SHP77 (cell line): ENCODE measurements around the gene KCNJ14.
A peak's percentile ranks its signal among the peaks of the same experiment; 100 is the strongest.
"Not testable (repeated sequence)": the region's sequence is repeated elsewhere in the genome, so short reads cannot be mapped to it uniquely, and the experiment has no call there.

ENCODE experiments used
- DNase-seq, 2 experiments: peaks; one replicate each; lab custom pipeline; 2025; lab: John Stamatoyannopoulos, UW

The KCNJ14 gene

DNA sequence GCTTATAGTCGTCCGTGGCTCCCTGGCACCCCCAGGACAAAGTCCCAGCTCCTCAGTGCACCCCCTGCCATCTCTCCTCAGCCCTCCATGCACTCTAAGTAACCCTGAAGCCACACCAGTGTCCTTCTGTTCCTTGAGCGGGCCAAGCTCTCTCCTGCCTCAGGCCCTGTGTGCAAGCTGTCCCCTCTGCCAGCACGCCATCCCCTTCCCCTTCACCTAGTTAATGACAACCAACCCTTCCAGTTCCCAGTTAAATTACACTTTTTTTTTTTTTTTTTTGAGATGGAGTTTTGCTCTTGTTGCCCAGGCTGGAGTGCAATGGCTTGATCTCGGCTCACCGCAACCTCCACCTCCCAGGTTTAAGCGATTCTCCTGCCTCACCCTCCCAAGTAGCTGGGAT is 33.1 kb downstream of the KCNJ14 start:
- not testable (repeated sequence) for DNase-seq

DNA sequence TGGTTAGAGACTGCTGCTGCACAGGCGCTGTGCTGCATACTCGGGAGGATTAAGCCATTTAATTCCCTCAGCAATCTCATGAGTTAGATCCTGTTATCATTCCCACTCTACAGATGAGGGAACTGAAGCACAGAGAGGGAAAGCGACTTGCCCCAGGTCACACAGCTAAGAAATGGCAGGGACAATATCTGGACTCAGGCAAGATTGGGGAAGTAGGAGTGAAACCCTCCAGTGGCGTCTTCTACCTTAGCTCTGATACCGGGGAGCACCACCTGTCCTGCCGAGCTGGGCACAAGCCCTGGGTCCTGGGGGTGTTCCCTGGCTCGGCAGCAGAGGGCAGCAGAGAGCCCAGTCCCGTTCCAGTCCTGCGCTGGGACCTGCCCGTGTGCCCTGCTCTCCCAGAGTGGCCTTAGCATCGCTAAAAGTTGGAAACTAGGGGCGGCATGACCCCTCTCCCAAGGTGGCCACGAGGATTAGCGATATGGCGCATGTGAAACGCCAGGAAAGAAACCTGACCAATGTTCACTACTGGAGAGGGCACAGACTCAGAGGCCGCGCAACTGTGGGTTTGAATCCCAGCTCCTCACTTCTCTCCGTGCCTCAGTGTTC is 34.3 kb downstream of the KCNJ14 start:
- peak; percentile 19 to 43 for DNase-seq

DNA sequence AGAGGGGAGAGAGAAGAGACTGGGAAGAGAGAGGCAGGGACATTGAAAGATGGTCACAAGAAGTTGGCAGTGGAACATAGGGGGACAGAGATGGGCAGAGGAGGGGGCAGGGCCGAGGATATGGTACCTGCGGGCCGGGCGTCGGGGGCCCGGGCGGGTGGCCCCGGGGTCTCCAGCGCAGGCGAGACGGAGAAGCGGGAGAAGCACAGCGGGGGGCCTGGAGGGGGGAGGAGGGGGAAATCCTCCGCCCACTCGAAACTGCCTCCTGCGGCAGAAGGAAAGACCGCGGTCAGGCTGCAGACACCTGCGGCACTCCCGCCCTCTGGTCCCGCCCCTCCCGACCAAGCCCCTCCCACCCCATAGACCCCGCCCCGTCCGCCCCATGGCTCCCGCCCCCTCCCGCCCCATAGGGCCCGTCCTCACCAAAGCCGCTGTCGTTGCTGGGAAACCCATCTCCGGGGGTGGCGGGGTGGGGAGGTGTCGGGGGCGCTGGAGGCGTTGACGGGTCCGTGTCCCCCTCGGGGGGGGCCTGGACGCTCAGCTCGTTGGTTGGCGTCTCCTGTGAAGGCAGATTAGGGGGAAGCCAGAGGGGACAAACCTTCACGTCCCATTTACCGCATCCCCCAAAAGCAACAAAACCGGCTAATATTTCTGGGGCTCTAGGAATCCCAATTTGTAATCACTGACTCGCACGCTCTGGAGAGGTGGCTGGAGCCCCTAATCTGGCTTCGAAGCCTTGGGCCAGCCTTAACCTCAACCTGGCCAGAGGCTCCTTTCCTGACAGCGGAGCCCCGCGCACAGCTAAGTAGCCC is 35.8 kb downstream of the KCNJ14 start:
- DNase-seq, result no peak

DNA sequence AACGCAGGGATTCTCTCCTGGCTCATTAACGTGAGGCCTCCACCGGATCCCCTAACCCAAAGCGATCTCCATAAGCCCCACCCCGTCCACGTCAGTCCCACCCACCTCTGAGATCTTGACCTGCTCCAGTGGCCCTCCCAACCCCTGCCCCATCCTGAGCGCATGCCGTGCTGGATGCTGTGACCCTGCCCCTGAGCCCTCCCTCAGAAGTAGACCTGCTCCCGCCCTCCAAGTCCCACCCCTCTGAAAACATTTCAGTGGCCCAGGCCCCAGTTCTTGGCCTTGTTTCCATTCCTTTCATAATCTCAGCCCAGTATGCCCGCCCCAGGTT is 36.4 kb downstream of the KCNJ14 start:
- DNase-seq, result no peak

DNA sequence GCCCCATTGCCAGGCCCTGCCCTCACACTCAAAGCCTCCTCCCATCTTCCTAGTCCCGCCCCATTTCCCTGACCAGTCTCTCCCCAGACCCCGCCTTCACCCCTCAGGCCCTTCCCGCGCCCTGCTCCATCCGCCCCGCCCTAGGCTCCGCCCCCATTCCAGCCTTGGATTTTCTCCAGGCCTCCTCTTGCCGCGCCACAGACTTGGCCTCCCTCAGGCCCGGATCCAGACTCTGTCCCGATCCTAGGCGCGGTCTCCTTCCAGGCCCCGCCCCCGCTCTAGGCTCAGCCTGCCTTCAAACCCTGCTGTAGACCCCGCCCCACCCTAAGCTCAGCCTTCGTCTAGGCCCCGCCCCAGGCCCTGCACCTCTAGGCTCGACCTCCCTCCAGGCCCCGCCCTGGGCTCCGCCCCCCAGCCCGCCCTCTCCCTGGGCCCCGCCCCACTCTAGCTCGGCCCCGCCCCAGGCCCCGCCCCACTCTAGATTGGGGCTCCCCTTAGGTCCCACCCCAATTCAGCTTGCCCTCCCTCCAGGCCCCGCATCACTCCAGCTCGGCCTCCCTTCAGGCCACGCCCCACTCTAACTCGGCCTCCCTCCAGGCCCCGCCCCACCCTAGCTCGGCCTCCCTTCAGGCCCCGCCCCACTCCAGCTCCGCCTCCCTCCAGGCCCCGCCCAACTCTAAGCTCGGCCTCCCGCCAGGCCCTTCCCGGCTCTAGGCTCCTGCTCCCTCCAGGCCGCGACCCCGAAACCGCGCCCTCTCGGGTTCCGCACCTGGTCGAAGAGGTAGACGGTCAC is 37.7 kb downstream of the KCNJ14 start:
- DNase-seq, result peak; percentile 80 to 90

DNA sequence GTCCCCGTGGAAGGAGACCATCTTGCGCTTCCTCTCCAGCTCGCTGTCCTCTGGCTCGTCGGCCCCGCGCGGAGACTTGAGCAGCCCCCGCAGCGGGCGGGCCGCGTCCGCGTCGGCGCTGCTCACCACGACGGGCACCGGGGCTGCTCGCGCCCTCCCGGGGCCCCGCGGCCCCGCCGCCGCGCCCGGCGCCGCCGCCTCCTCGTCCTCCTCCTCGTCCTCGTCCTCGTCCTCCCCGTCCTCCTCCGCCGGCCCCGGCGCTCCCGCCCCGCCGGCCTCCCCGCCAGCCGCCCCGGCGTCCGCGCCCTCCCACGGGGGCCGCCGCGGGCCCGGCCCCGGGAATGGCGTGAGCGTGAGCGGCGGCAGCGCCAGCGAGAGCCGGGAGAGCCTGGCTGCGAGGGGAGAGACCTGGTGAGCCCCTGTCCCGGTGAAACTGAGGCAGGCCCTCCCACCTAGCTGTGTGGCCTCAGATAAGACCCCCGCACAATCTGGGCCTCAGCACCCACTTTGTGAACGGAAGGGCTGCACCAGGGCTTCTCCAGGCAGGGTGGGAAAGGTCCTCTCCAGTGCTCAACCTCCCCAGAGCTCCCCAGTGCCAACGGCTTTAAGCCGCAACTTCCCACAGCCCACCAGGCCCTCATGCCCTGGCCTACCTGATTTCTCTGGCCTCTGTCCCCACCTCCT is 38.5 kb downstream of the KCNJ14 start:
- DNase-seq, result no peak

DNA sequence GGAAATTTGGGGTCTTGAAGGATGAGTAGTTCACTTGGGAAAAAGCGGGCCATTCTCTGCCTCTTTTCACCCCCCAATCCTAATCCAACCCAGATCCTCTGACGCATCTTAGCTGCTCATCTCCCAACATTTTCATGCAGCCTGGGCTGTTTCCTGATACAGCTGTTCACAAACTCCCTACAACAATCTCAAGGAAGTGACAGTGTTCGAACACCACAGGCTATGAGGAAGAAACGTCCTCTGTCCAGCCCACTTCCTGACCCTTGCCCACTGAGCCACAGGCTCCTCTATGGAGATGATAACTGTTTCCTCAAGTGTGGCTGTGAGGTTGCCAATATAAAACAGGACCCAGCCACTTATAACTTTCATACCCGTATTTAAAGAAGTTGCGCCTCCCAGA is 40.0 kb downstream of the KCNJ14 start:
- no peak for DNase-seq

DNA sequence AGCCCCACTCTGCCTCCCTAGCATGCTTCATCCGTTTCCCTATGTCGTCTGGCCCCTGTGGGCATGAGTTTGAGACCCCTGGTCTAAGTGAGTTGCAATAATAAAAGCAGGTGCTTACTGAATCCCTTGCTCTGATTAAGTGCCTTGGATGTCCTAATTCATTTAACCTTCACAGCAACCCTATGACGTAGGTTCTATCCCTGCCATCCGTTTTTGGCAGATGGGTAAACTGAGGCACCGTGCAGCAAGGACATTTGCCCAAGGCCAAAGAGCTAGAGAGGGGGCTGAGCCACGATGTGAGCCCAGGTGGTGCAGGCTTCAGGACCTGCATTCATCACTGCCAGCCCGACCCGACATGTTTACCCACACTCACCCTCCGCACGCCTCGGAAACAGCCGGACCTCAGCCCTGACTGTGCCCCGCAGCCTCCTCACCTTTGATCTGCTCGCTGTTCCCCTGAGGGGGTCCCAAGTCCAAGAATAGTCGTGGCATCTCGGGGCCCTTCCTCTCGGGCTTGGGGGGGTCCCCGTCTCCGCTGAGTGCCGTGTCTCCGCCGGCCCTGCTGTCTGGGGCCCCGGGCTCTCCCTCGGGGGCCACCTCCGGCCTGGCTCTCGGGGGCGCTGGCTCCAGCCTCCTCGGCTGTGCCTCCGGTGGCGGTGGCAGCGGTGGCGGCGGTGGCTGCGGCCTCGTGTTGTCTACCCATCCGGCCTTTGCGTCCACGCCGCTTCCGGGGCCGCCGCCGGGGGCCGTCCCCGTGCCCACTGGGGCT is 41.8 kb downstream of the KCNJ14 start:
- no peak for DNase-seq

DNA sequence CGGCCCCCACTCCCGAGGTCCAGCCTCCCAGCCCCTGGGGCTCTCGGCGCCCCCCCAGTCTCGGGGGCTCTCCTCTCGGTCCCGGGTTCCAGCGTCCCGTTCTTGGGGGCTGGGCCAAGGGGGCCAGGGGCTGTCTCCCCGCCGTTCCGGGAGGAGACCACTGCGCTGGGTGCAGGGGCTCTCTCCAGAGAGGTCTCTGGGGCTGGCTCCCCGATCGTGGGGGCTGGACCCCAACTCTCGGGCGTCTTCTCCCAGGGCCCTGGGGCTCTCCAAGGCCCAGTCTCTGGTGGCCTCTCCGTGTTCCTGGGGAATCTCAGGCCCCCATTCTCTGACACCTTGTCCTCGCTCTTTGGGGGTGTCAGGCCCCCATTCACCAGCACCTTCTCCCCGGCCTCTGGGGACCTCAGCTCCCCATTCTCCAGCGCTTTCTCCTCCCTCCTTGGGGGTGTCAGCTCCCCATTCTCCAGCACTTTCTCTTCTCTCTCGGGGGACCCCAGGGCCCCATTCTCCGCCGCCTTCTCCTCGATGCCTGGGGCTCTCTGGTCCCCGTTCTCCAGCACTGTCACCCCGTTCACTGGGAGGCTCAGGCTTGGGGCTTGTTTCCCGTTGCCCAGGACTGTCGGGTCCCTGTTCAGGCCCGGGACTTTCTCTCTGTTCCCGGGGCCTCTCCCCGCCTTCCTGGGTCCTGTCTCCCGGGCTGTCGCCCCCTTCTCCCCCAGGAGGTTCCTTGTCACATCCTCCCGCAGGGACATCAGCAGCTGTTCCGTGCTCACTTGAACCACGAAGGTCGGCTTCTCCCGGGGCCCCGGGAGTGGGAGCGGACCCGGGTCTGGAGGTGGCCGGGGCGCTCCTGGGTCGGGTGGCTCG is 42.6 kb downstream of the KCNJ14 start:
- no peak for DNase-seq

DNA sequence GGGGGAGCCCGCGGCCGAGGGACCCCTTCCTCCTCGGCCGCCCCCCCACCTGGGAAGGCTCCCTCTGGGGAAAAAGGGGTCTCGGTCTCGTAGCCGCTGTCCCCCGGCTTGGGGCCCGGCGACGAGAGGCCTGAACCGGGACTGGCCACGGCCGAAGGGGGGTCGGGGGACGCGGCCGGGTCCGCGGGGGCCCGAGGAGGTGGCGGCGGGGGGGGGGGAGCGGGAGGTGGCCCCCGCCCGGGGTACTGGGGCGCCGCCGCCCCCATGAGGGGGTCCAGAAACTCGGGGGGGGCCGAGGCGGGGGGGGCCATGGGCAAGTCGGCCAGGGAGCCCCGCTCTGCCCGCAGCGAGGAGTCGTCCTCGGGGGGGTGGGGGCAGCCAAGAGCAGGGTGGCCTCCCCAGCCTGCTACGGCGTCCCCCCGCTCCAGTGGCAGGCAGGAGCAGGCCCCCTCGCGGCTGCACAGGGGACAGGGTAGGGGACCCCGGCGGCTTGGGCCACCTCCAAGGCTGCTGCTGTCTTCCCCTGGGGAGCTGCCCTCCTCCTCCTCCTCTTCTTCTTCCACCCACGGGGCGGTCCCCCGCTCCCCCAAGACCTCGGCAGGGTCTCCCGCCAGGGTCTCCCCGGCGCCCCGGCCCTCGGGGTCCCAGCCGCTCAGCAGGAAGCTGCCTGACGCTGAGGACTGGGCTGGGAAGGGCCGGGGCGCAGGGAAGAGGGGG is 43.4 kb downstream of the KCNJ14 start:
- DNase-seq, result no peak

DNA sequence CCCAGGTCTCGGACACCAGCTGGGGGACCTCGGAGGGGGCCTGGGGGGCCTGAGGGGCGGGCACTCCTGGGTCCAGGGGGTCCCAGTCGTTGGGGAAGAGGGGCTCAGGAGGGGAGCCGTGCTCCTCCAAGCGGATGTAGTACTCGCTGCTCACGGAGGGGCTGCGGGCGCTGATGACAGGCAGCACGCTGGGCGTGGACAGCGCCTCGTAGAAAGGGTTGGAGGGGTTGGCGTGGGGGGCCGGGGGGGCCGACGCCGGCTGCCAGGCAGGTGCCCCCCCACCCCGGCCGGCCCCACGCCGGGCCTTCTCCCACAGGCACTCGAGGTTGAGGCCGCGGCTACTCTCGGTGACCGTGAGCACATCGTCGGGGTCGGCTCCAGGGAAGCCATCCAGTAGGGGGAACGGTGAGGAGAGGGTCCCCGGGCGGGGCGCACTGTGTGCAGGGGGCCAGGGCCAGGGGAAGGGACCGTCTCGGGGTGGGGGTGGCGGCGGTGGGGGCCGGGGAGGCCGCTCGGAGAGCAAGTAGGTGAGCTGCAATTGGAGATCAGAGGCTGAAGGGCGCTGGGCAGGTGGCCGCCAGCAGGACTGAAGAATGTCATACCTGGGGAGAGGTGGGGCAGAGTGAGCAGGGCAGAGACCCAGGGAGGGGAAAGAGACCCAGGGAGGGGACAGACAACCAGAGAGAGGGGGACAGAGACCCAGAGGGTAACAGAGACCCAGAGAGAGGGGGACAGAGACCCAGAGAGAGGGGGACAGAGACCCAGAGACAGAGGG is 44.1 kb downstream of the KCNJ14 start:
- DNase-seq, result no peak

DNA sequence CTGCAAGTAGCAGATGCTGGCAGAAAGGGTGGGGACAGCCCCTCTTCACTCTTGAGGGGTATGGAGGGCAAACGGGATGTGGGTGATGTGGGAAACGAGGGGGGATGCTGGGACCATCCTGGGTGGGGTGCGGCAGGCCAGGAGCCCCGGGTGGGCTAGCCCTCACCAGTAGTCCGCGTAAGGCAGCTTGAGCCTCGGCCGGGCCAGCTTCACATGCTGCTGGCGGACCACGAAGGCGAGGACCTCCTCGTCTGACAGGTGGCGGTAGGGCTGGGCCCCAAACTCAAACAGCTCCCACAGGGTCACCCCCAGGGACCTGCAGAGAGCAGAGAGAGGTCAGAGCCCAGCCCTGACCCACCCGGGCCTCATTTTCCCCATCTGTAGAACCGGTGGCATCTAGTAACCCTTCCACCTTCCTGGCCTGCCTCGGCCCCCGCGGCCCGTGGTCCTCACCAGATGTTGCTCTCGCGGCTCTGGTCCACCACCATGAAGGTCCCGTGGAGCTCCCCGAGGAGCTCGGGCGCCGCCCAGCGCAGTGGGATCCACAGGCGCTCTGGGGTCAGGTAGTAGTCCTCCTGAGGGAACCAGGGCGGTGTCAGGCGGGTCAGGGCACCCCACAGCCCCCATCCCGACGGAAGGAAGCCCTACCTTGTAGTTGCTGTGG is 45.6 kb downstream of the KCNJ14 start:
- DNase-seq, result no peak

DNA sequence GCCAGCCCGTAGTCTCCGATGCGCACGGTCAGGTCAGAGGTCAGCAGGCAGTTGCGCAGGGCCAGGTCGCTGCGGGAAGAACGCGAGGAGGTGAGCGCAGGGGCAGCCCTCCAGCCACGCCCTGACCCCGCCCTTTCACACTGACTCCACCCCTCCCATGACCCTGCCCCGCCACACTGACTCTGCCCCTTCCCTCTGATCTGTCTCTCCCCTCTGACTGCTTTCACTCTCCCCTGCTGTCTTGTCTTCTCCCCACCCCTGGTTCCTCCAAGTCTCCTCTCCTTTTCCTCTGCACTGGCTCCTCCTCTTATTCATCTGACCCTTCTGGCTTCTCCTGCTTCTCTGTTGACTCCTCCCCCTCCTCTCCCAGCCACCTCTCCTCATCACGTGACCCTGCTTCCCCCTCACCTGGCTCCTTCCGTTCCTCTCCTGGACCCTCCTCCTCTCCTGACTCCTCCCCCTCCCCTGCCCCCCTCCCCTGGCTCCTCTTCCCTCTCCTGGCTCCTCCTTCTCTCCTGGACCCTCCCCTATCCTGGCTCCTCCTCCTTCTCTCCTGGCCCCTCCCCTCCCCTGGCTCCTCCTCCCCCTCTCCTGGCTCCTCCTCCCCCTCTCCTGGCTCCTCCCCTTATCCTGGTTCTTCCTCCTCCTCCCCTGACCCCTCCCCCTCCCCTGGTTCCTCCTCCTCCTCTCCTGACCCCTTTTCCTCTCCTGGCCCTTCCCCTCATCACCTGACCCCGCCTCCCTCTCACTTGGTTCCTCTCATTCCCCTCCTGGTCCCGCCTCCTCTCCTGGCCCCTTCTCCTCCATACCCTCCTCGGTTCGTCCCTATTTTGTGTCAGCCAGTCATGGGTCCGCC is 46.3 kb downstream of the KCNJ14 start:
- peak; percentile 71 to 73 for DNase-seq

DNA sequence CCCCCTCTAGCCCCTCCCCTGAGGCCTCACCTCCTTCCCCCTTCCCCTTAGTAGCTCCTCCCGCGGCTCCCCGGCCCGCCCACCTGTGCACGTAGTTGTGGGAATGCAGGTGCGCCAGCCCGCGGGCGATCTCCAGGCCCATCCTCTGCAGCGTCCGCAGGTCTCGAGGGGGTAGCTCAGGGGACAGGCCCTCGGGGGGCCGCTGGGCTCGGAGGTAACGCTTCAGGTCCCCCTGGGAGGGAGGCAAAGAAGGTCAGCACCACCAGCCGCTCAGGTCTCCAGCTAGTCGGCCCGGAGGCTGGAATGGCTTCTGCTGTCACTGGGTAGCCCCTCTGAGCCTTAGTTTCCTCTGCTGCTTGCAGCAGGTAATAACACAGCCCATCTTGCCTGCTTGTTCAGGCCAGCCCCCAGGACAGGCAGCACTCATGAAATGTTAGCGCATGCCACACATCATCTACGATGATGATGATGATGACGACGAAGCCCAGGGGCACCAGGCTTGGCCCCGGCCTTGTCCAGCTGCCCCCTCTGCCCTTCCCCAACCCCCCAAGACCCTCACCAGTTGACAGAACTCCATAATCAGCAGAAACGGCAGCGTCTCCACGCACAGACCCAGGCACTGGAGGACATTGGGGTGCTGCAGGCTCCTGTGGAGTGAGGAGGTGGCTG is 47.1 kb downstream of the KCNJ14 start:
- no peak for DNase-seq

DNA sequence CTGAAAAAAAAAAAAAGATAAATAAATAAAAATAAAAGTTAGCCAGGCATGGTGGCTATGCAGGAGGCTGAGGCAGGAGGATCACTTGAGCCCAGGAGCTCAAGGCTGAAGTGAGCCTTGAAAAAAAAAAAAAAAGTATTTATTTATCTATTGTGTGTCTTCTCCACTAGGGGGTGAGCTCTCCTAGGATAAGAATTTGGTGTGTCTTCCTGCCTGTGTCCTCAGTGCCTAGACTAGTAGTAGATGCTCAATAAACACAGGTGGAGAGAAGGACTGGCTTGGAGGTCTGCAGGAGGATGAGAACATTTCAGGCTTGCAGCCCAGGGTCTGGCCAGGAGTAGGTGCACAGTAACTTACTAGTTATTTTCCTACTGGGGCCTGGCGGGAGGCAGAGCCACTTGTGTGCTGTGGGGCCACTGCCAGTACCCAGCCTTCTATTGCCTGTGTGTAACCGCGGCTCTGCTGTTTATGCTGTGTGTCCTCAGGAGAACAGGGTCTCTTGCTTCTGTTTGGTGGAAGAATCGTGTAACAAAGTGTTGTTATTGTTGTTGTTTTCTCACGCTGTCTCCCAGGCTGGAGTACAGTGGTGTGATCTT is 50.9 kb downstream of the KCNJ14 start:
- peak; percentile 14 to 43 for DNase-seq

DNA sequence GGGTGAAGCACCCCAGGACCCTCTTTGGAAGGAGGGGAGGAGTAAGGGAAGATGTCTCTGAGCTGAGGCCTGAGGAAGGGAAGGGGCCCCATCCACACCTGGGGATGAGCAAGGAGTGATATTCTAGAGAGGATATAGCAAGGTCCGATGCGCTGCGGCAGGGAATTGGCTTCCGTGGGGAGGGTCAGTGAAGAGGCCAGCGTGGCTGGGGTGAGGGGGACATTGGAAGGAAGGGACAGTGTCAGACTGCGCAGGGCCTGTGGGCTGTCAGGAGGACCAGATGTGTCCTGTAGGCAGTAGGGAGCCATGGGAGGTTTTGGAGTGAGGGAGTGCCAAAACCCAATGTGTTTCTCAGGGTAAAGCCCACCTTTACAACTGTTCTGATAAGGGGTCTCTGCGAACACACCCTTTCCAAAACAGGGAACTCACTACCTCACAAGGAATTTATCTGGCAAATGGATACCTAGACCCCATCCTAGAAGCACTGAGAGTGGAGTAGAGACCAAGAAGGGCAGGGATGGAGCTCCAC is 52.6 kb downstream of the KCNJ14 start:
- no peak for DNase-seq
